ENCODE data around the gene CCDC66. TPM values are rescaled to one million over a fixed set of nuclear protein-coding genes. Genes with fewer than 3 reads are reported as not detected.

Gene CCDC66
- total and polyA plus RNA-seq, 2 of the 8 experiments (the other 6 are each of a cell fraction or from before 2014, with no cell fraction given) = 9.6 to 29.3 TPM

- H3K56ac ChIP-seq (replicated peaks; ENCODE audit: insufficient read length, low read depth, low read length) = no peak overlapping the region
- H3K36me3 ChIP-seq (ENCODE audit: control insufficient read depth in 2 of 4, insufficient read depth in 4 of 4, low read length in 3 of 4) = peaks cover 11 to 39% (median 17%) of the 10 kb centered on the region in 4 experiments
- H3K27ac ChIP-seq (ENCODE audit: low read depth, low read length) = no peak overlapping the region
- no peak overlapping the region for H4K8ac ChIP-seq (ENCODE audit: extremely low read depth, insufficient read depth, low read length)
- H3K9ac ChIP-seq (replicated peaks in 1 of 4; ENCODE audit: extremely low read depth in 1 of 4, low read depth in 3 of 4, low read length in 3 of 4) = no peak overlapping the region
- ChIA-PET POLR2A (ENCODE audit: partially characterized antibody) (interaction anchor here (1.3 kb wide), 1 partner anchor 16 kb away, joined by 3 read pairs; no protein-coding TSS in a partner anchor), CTCF (ENCODE audit: partially characterized antibody) (no interaction called here)
- no peaks in the 10 kb centered on the region for H3K23me2 ChIP-seq (ENCODE audit: low read depth, low read length)
- no peak for TF ChIP-seq USF2 (IDR thresholded peaks at IDR 0.05; ENCODE audit: low read length)
- no peak for TF ChIP-seq POLR2A (IDR thresholded peaks at IDR 0.05; ENCODE audit: control extremely low read depth in 1 of 2, low read depth in 2 of 2, low read length in 2 of 2)
- no peak for TF ChIP-seq MAFK (IDR thresholded peaks at IDR 0.05; ENCODE audit: low read depth, low read length)
- TF ChIP-seq SIN3A (conservative IDR thresholded peaks at IDR 0.05 in 1 of 2, IDR thresholded peaks at IDR 0.05 in 1 of 2; ENCODE audit: low read depth in 1 of 2, low read length in 2 of 2) = no peak
- TF ChIP-seq SRF (IDR thresholded peaks at IDR 0.05; ENCODE audit: low read depth, low read length) = no peak
- no peak overlapping the region for H3K18ac ChIP-seq (ENCODE audit: extremely low read depth, low read length)
- no peaks in the 10 kb centered on the region for H3K9me3 ChIP-seq (ENCODE audit: insufficient read depth in 2 of 2, low read depth in 1 of 2, low read length in 1 of 2)
- H3K79me2 ChIP-seq (ENCODE audit: control insufficient read depth in 1 of 2, insufficient read depth in 2 of 2, low read length in 2 of 2) = no peaks in the 10 kb centered on the region
- no peak overlapping the region for H3K4ac ChIP-seq (replicated peaks; ENCODE audit: insufficient read length, low read depth, low read length)
- no peak overlapping the region for H4K91ac ChIP-seq (replicated peaks; ENCODE audit: insufficient read length, low read length)
- H2AFZ ChIP-seq (ENCODE audit: low read length) = no peak overlapping the region
- H2BK15ac ChIP-seq (ENCODE audit: low read length) = no peak overlapping the region
- H3K4me1 ChIP-seq (replicated peaks in 1 of 4; ENCODE audit: control insufficient read depth in 3 of 4, insufficient read depth in 4 of 4, low read length in 3 of 4) = no peaks in the 10 kb centered on the region
- H2BK120ac ChIP-seq (replicated peaks; ENCODE audit: low read depth, low read length) = no peak overlapping the region
- no peak overlapping the region for H3K23ac ChIP-seq (ENCODE audit: insufficient read length)
- no peak overlapping the region for H3K4me3 ChIP-seq (ENCODE audit: extremely low read depth in 1 of 4, insufficient read depth in 2 of 4, low read depth in 3 of 4, low read length in 4 of 4)
- FAIRE-seq (no peak), DNase-seq (ENCODE audit: low read depth in 1 of 2, low spot score in 2 of 2) (no peak)
- no peak overlapping the region for H3K4me2 ChIP-seq (ENCODE audit: insufficient read depth in 1 of 2, low read depth in 2 of 2, low read length in 2 of 2)
- H2AK5ac ChIP-seq (ENCODE audit: low read depth, low read length) = no peak overlapping the region
- no peak overlapping the region for H2BK20ac ChIP-seq (ENCODE audit: low read length)
- no peak overlapping the region for H2BK12ac ChIP-seq (ENCODE audit: low read depth, low read length)
- 93% methylated on average over 9 of the region's 9 CpGs; no CpG with 5 or more reads in 1 of the 2 experiments for WGBS, 2 experiments (ENCODE audit: extremely low coverage in 1 of 2, insufficient coverage in 1 of 2, insufficient read length in 1 of 2, insufficient replicate concordance in 2 of 2, low coverage in 1 of 2, low lambda C conversion rate in 2 of 2, missing lambda C conversion rate in 1 of 2)
- H4K20me1 ChIP-seq (replicated peaks in 1 of 2; ENCODE audit: control insufficient read depth in 1 of 2, insufficient read depth in 2 of 2, low read length in 2 of 2) = peaks cover 0 to 2% of the 10 kb centered on the region in 2 experiments
- no peak overlapping the region for H2BK5ac ChIP-seq (ENCODE audit: low read depth, low read length)
- H3K79me1 ChIP-seq (ENCODE audit: low read depth, low read length) = no peaks in the 10 kb centered on the region; the same call in 1 of the 2 replicates
- no peak overlapping the region for H4K5ac ChIP-seq (ENCODE audit: insufficient read length, low read depth, low read length)
- no peaks in the 10 kb centered on the region for H3K27me3 ChIP-seq (replicated peaks in 1 of 4; ENCODE audit: control insufficient read depth in 3 of 4, extremely low read depth in 1 of 4, insufficient read depth in 3 of 4, low read length in 3 of 4)
- H3K14ac ChIP-seq (ENCODE audit: insufficient read length) = no peak overlapping the region
Observed at GRCh38 chr3:56633602-56634535, 76.9 kb downstream of the CCDC66 start.
